Measurements from ENCODE around the gene MSH5. TPM values are rescaled to one million over a fixed set of nuclear protein-coding genes. Genes with fewer than 3 reads are reported as not detected.
A peak's percentile ranks its signal among the peaks of the same experiment; 100 is the strongest.

MSH5 gene
- total and polyA plus RNA-seq, 2 experiments from 2014 or later: 7.4 to 39.4 TPM

- TF ChIP-seq CTCF (IDR thresholded peaks at IDR 0.05; ENCODE audit: low read depth, low read length): no peak
- no peaks in the 10 kb centered on the region for H3K9me3 ChIP-seq (ENCODE audit: low read depth)
- peak; percentile 88 to 94 for DNase-seq (ENCODE audit: low read depth in 1 of 2, low spot score in 1 of 2)
- peaks cover 22% of the 10 kb centered on the region for H3K4me1 ChIP-seq (ENCODE audit: low read depth)
- H3K27me3 ChIP-seq: no peaks in the 10 kb centered on the region
- no peak within 1 kb of the TSS for H3K4me3 ChIP-seq
- H3K27ac ChIP-seq: peak within 1 kb of the TSS; percentile 91
- H3K36me3 ChIP-seq: no peaks in the 10 kb centered on the region
Observed at GRCh38 chr6:31776989-31777666, 37.3 kb downstream of the MSH5 start, which contains the start of gene VWA7. Gene VWA7, minus strand, starts transcription at chr6:31777328. Its CDS starts 549 bp downstream, at chr6:31776779.

GRCh38 chr6:31777667-31778050, 37.9 kb downstream of the MSH5 start:
- H3K4me3 ChIP-seq: no peak overlapping the region
- H3K27ac ChIP-seq: peak overlapping the region; percentile 91
- TF ChIP-seq CTCF (IDR thresholded peaks at IDR 0.05; ENCODE audit: low read depth, low read length): no peak
- H3K4me1 ChIP-seq (ENCODE audit: low read depth): peaks cover 22% of the 10 kb centered on the region
- no peaks in the 10 kb centered on the region for H3K27me3 ChIP-seq
- DNase-seq (ENCODE audit: low read depth in 1 of 2, low spot score in 1 of 2): no peak
- H3K36me3 ChIP-seq: no peaks in the 10 kb centered on the region
- no peaks in the 10 kb centered on the region for H3K9me3 ChIP-seq (ENCODE audit: low read depth)

GRCh38 chr6:31778193-31778592, 38.4 kb downstream of the MSH5 start:
- no peak overlapping the region for H3K4me3 ChIP-seq
- H3K4me1 ChIP-seq (ENCODE audit: low read depth): peaks cover 22% of the 10 kb centered on the region
- peak overlapping the region; percentile 91 for H3K27ac ChIP-seq
- no peaks in the 10 kb centered on the region for H3K9me3 ChIP-seq (ENCODE audit: low read depth)
- no peaks in the 10 kb centered on the region for H3K27me3 ChIP-seq
- TF ChIP-seq CTCF (IDR thresholded peaks at IDR 0.05; ENCODE audit: low read depth, low read length): no peak
- DNase-seq (ENCODE audit: low read depth in 1 of 2, low spot score in 1 of 2): no peak
- H3K36me3 ChIP-seq: no peaks in the 10 kb centered on the region

- no peak for TF ChIP-seq CTCF (IDR thresholded peaks at IDR 0.05; ENCODE audit: low read depth, low read length)
- Histone ChIP-seq H3K27ac (peak overlapping the region; percentile 91), H3K4me1 (ENCODE audit: low read depth) (peaks cover 22% of the 10 kb centered on the region), H3K9me3 (ENCODE audit: low read depth) (no peaks in the 10 kb centered on the region), H3K4me3 (no peak overlapping the region), H3K36me3 (no peaks in the 10 kb centered on the region), H3K27me3 (no peaks in the 10 kb centered on the region)
- DNase-seq (ENCODE audit: low read depth in 1 of 2, low spot score in 1 of 2): no peak
Observed at GRCh38 chr6:31778999-31779885, 39.4 kb downstream of the MSH5 start.

- no peak for DNase-seq (ENCODE audit: low read depth in 1 of 2, low spot score in 1 of 2)
- Histone ChIP-seq H3K27me3 (no peaks in the 10 kb centered on the region), H3K27ac (no peak overlapping the region), H3K36me3 (no peaks in the 10 kb centered on the region), H3K4me1 (ENCODE audit: low read depth) (peaks cover 22% of the 10 kb centered on the region), H3K4me3 (no peak overlapping the region), H3K9me3 (ENCODE audit: low read depth) (no peaks in the 10 kb centered on the region)
- TF ChIP-seq CTCF (IDR thresholded peaks at IDR 0.05; ENCODE audit: low read depth, low read length): no peak
Observed at GRCh38 chr6:31779908-31780307, 40.1 kb downstream of the MSH5 start.

All from cardiac muscle cell (in vitro differentiated cells and primary cell).